NB4 (cell line): ENCODE data around the gene NRM.

Experiments used
- DNase-seq: peaks from one replicate; pipeline ENCODE4 v3.0.0; 2010; ENCODE audit warnings: low read depth
- H3K4me3 ChIP-seq: one replicate; pipeline ENCODE4 v1.5.1; 2011; ENCODE audit warnings: mild to moderate bottlenecking, low read depth, low read length, moderate library complexity
- CTCF ChIP-seq: IDR thresholded peaks from one replicate; pipeline ENCODE4 v1.5.1; 2012; ENCODE audit warnings: low read depth, low read length
- MAX ChIP-seq: IDR thresholded peaks from 2 replicates; pipeline ENCODE4 v1.6.1; 2011; ENCODE audit warnings: low read depth, low read length
- MYC ChIP-seq: IDR thresholded peaks from 2 replicates; pipeline ENCODE4 v1.6.1; 2011; ENCODE audit warnings: low read depth, low read length
- POLR2A ChIP-seq: IDR thresholded peaks from 2 replicates; pipeline ENCODE4 v1.6.1; 2011; ENCODE audit warnings: mild to moderate bottlenecking; ENCODE audit not compliant: insufficient read length; ENCODE audit errors: extremely low read depth

NRM gene

GRCh38 chr6:30703821-30704220 lies 13.0 kb upstream of the NRM start:
- no peak for TF ChIP-seq CTCF
- TF ChIP-seq POLR2A: no peak
- TF ChIP-seq MAX: no peak
- no peak for TF ChIP-seq MYC
- DNase-seq: no peak

GRCh38 chr6:30703011-30703410 lies 12.2 kb upstream of the NRM start:
- DNase-seq: no peak
- TF ChIP-seq MAX: no peak
- TF ChIP-seq CTCF: no peak
- TF ChIP-seq MYC: no peak
- TF ChIP-seq POLR2A: no peak
- no peak overlapping the region for H3K4me3 ChIP-seq

More at GRCh38 chr6:30703821-30704220, 13.0 kb upstream of the NRM start:
- H3K4me3 ChIP-seq: no peak overlapping the region

- TF ChIP-seq MYC (no peak), MAX (no peak), CTCF (no peak), POLR2A (no peak)
- no peak for DNase-seq
- H3K4me3 ChIP-seq: no peak overlapping the region
Observed at GRCh38 chr6:30700340-30700739, 9.6 kb upstream of the NRM start.

- no peak for DNase-seq
- no peak for TF ChIP-seq MYC
- TF ChIP-seq POLR2A: no peak
- no peak for TF ChIP-seq CTCF
- no peak for TF ChIP-seq MAX
- H3K4me3 ChIP-seq: no peak overlapping the region
Observed at GRCh38 chr6:30696432-30696831, 5.6 kb upstream of the NRM start.

GRCh38 chr6:30691208-30691847 lies 544 bp upstream of the NRM start:
- H3K4me3 ChIP-seq: peak overlapping the region; percentile 61
- TF ChIP-seq MAX (no peak), MYC (no peak), POLR2A (no peak), CTCF (no peak)
- DNase-seq: no peak
